ENCODE results near the gene ARHGAP15.

- TF ChIP-seq, protein P1, sequence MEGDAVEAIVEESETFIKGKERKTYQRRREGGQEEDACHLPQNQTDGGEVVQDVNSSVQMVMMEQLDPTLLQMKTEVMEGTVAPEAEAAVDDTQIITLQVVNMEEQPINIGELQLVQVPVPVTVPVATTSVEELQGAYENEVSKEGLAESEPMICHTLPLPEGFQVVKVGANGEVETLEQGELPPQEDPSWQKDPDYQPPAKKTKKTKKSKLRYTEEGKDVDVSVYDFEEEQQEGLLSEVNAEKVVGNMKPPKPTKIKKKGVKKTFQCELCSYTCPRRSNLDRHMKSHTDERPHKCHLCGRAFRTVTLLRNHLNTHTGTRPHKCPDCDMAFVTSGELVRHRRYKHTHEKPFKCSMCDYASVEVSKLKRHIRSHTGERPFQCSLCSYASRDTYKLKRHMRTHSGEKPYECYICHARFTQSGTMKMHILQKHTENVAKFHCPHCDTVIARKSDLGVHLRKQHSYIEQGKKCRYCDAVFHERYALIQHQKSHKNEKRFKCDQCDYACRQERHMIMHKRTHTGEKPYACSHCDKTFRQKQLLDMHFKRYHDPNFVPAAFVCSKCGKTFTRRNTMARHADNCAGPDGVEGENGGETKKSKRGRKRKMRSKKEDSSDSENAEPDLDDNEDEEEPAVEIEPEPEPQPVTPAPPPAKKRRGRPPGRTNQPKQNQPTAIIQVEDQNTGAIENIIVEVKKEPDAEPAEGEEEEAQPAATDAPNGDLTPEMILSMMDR (conservative IDR thresholded peaks at IDR 0.05; ENCODE audit: low read length), result no peak
- TF ChIP-seq EZH2phosphoT487 (IDR thresholded peaks at IDR 0.05; ENCODE audit: borderline replicate concordance, low read depth, low read length), result no peak
These were observed 48.0 kb downstream of the ARHGAP15 start for GRCh38 chr2:143177096-143177786.

Data from OCI-LY7 (cell line).